NT2/D1 (cell line): Measurements from ENCODE around the gene PLEKHA6.

Experiments
- DNase-seq: peaks from one replicate; pipeline ENCODE4 v3.0.0-alpha.2; 2011; ENCODE audit warnings: low read depth, low spot score
- H3K27me3 ChIP-seq: 2 replicates; pipeline ENCODE4 v1.6.0; 2011; ENCODE audit warnings: mild to moderate bottlenecking; ENCODE audit not compliant: insufficient read length, insufficient read depth
- H3K36me3 ChIP-seq: 2 replicates; pipeline ENCODE4 v1.6.1; 2011; ENCODE audit warnings: mild to moderate bottlenecking, low read length, mixed read lengths; ENCODE audit not compliant: insufficient read depth, insufficient read length
- H3K4me1 ChIP-seq: 2 replicates; pipeline ENCODE4 v1.5.1; 2011; ENCODE audit not compliant: insufficient read depth, insufficient read length
- H3K4me3 ChIP-seq: 2 replicates; pipeline ENCODE4 v1.5.1; 2011; ENCODE audit warnings: low read depth; ENCODE audit not compliant: insufficient read length
- H3K9ac ChIP-seq: 2 replicates; pipeline ENCODE4 v1.6.0; 2011; ENCODE audit warnings: low read depth; ENCODE audit not compliant: insufficient read length
- H3K9me3 ChIP-seq: 2 replicates; pipeline ENCODE4 v1.5.1; 2011; ENCODE audit warnings: mild to moderate bottlenecking, low read length; ENCODE audit not compliant: insufficient read depth
- SUZ12 ChIP-seq: IDR thresholded peaks from 2 replicates; pipeline ENCODE4 v1.6.1; 2011; ENCODE audit not compliant: insufficient read length, insufficient read depth; ENCODE audit errors: extremely low read depth
- YY1 ChIP-seq: IDR thresholded peaks from 2 replicates; pipeline ENCODE4 v1.6.1; 2011; ENCODE audit not compliant: insufficient read length, insufficient read depth
- ZNF274 ChIP-seq: IDR thresholded peaks from 2 replicates; pipeline ENCODE4 v1.6.1; 2011; ENCODE audit warnings: mild to moderate bottlenecking, low read depth, low read length

The PLEKHA6 gene

DNA sequence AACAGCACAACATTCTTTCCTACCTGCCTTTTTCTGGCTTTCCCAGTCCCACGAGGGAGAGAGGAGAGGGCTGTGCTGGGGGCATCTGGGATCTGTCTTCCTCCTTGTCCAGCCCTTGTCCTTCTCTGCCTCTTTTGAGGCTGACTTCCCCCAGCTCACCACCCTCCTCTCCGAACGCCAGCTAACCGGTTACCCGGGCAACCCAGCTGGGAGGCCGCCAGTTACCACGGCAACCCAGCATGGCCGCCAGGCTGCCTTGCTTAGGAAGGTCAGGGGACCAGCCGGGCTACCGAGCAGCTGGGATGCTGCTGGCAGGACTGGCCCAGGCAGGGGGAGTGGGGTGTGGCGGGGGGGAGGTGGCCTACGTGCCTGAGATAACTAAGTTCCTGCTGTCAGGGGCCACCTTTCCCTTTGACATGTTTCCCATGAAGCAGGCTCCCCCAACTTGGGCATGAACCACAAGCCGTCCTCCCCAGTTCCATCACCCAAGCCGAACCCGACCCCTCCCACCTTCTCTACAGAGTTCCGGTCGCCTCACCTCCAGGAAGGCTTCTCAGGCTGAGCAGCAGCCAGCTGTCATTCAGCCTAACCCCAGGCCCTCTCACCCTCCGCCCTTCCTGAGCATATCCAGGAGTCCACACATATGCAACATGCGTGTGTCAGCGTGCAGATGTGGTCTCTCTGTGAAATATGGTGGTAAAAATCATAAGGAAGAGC lies 8.7 kb downstream of the PLEKHA6 start:
- peak; percentile 94 for DNase-seq
- no peaks in the 10 kb centered on the region for H3K27me3 ChIP-seq
- no peak overlapping the region for H3K9ac ChIP-seq
- no peaks in the 10 kb centered on the region for H3K36me3 ChIP-seq
- H3K4me3 ChIP-seq: no peak overlapping the region
- H3K4me1 ChIP-seq: peaks cover 15% of the 10 kb centered on the region
- H3K9me3 ChIP-seq: no peaks in the 10 kb centered on the region
- TF ChIP-seq ZNF274: no peak
- TF ChIP-seq SUZ12: no peak
- peak; percentile 73 for TF ChIP-seq YY1

DNA sequence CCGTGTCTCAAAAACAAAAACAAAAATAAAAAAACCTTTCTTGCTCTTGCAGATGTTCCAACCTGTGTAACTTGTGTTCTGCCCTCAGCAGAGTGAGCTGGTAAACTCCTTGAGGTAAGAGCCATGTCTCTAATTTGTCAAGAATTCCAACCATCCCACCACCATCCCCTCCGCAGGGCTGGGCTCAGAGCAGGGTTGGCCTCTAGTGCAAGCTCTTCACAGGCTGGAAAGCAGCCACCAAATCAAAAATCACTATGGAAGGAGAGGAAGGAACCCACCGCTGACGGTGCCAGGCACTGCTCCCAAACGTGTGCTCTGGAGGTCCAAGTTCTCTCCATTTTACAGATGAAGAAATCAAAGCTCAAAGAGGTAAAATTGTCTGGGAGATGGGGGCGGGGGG lies 9.4 kb downstream of the PLEKHA6 start:
- no peak overlapping the region for H3K4me3 ChIP-seq

DNA sequence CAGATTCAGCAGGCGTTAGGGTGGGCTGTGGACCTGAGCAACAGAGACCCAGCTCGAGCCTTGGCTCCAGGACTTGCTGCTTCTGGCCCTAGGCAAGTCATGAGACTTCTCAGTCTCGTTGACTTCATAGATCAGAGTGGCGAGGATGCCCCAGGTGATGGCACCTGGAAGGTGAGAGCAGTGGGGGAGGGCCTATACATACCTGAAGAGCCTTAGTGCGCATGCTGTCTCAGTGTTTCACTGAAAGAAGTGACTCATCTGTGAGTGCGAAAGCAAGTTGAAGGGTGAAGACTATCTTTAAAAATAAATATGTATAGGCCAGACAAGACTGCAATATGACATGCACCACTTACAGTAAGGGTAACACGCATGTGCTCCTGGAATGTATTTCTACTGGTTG lies 10.1 kb downstream of the PLEKHA6 start:
- Histone ChIP-seq H3K27me3 (no peaks in the 10 kb centered on the region), H3K36me3 (no peaks in the 10 kb centered on the region), H3K4me3 (no peak overlapping the region), H3K4me1 (peaks cover 21% of the 10 kb centered on the region), H3K9ac (no peak overlapping the region), H3K9me3 (no peaks in the 10 kb centered on the region)
- TF ChIP-seq SUZ12 (no peak), YY1 (no peak), ZNF274 (no peak)
- no peak for DNase-seq

More for the DNA sequence above, 9.4 kb downstream of the PLEKHA6 start:
- H3K4me1 ChIP-seq: peaks cover 19% of the 10 kb centered on the region
- TF ChIP-seq SUZ12: no peak
- TF ChIP-seq ZNF274: no peak
- no peak for TF ChIP-seq YY1
- H3K9ac ChIP-seq: no peak overlapping the region
- no peaks in the 10 kb centered on the region for H3K9me3 ChIP-seq
- H3K36me3 ChIP-seq: no peaks in the 10 kb centered on the region
- H3K27me3 ChIP-seq: no peaks in the 10 kb centered on the region
- DNase-seq: no peak

DNA sequence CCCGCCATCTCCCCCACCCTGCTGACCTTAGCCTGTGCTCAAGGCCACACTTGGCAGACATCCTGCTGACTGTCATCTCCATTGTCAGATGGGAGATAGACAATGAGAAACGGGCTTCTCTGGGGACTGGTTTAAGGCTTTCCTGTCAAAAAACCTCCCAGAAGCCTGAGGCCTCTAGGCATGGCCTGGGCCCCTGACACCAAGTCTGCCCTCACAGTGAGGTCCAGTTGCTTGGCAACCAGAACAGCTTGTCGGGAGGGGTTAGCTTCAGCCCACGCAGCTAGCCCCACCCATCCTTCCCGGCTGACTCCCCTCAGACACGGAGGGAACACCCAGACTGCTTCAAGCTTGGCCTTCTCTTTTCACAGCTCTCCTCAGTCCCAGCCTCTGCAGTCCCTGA lies 11.0 kb downstream of the PLEKHA6 start:
- no peak overlapping the region for H3K9ac ChIP-seq
- no peak overlapping the region for H3K4me3 ChIP-seq
- DNase-seq: no peak
- no peak for TF ChIP-seq SUZ12
- TF ChIP-seq YY1: no peak
- TF ChIP-seq ZNF274: no peak
- H3K9me3 ChIP-seq: no peaks in the 10 kb centered on the region
- H3K4me1 ChIP-seq: peaks cover 24% of the 10 kb centered on the region
- no peaks in the 10 kb centered on the region for H3K36me3 ChIP-seq
- H3K27me3 ChIP-seq: no peaks in the 10 kb centered on the region

DNA sequence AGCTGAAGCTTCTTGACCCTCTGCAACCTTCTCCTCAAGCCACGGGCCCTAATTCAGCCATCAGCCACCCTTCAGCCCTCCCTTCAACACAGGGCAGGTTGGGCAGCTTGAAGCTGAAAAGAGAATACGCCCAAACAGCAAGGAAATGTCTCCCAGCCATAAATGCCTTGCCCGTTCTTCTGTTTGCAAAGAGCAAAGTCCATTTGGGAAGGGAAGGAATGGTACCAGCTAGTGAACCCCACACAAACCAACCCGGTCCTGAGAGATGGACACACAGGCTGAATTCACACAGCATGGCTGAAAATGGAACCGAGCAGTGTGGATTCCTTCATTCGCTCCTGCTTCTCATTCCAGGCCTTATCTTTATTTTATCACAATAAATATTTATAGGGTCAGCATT lies 11.5 kb downstream of the PLEKHA6 start:
- Histone ChIP-seq H3K36me3 (no peaks in the 10 kb centered on the region), H3K27me3 (no peaks in the 10 kb centered on the region), H3K9ac (no peak overlapping the region), H3K4me1 (peaks cover 24% of the 10 kb centered on the region), H3K4me3 (no peak overlapping the region), H3K9me3 (no peaks in the 10 kb centered on the region)
- DNase-seq: no peak
- TF ChIP-seq SUZ12 (no peak), YY1 (no peak), ZNF274 (no peak)

DNA sequence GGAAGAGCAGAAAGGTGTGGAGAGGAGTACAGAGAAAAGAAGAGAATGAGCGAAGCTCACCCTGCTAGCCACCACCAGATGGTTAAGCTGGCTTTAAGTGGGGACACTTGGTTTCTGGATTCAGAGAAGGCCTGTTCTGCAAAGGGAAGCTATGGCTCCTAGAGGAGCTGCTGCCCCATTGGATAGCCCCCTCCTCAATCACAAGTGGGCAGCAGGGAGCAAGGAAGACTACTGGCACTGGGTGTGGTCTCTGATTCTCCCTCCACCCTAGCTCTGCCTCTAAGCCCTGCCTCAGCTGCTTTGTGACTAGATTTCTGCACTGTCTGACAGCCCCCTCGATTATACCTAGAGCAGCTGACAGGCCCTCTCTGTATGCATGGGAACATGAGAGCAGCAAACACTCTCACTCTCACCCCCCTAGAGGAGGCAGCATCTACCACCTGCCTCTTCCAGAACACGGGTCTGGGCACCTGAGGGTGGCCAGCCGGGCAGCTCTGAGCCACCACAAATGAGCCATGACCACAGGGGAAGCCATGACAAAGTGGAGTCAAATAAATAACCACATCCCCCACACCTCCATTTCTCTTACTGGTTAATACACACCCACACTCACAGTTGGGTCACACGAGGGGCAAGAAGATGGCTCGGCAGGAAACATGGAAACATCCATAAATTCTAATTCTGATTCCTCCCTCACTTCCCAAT lies 13.6 kb downstream of the PLEKHA6 start:
- Histone ChIP-seq H3K36me3 (no peaks in the 10 kb centered on the region), H3K27me3 (no peaks in the 10 kb centered on the region), H3K9me3 (no peaks in the 10 kb centered on the region), H3K4me1 (peaks cover 20% of the 10 kb centered on the region), H3K4me3 (no peak overlapping the region), H3K9ac (peak overlapping the region; percentile 5)
- TF ChIP-seq ZNF274 (no peak), SUZ12 (no peak), YY1 (no peak)
- DNase-seq: no peak

DNA sequence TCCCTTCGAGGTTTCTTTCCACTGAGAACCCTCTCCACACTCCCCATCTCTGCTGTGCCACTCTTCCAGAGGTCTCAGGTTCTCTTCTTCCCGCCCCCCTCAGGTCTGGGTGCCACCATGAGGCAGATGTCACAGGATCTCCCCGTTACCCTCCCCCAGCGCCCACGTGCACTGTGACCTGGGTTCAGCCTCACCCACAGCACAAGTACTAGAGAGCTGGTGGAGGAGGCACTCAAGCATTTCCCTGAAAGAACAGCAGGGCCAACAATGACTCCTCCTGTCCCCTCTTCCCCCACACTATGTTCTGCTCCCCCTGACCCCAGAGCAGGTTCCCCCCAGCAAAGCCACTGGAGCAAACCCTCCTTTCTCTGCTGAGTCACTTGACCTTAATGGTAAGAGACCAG lies 14.3 kb downstream of the PLEKHA6 start:
- H3K4me3 ChIP-seq: no peak overlapping the region
- peaks cover 24% of the 10 kb centered on the region for H3K4me1 ChIP-seq
- DNase-seq: no peak
- no peaks in the 10 kb centered on the region for H3K27me3 ChIP-seq
- H3K36me3 ChIP-seq: no peaks in the 10 kb centered on the region
- no peak for TF ChIP-seq YY1
- TF ChIP-seq ZNF274: no peak
- TF ChIP-seq SUZ12: no peak
- no peaks in the 10 kb centered on the region for H3K9me3 ChIP-seq
- H3K9ac ChIP-seq: no peak overlapping the region
